ENCODE data around the gene SLC9A8.

SLC9A8 gene

DNA sequence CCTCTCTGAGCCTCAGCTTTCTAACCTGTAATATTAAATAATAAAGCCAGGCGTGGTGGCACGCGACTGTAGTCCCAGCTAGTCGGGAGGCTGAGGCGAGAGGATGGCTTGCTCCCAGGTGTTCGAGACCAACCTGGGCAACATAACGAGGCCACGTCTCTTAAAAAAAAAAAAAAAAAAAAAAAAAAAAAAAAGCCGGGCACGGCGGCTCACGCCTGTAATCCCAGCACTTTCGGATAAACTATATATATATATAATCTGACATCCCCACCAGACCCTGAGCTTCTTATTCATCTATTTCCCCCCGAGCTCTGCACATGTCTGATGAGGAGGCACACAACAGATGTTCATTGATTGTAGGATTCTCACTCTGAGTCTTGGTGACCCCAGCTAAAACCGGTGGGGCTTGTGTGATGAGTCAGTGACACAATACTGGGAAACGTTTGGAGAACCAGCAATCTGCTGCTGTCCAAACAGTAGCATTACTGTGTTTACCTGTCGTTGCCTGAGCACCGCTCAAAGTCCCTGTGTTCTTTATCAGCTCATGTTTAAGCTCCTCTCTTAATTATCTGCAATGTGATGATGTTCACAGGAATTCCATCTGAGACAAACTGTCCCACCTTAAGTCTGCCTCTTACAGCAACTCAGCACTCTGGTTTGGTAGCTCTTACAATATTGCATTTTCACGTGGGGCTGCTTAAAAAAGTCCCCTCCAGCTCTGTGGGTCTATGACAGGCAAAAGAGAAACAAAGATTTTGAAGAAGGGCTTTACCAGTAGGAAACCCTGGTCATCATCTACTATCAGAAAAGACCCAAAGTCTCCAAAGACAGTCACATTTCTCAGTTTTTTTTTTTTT lies 103.7 kb downstream of the SLC9A8 start:
- TF ChIP-seq, protein P1, sequence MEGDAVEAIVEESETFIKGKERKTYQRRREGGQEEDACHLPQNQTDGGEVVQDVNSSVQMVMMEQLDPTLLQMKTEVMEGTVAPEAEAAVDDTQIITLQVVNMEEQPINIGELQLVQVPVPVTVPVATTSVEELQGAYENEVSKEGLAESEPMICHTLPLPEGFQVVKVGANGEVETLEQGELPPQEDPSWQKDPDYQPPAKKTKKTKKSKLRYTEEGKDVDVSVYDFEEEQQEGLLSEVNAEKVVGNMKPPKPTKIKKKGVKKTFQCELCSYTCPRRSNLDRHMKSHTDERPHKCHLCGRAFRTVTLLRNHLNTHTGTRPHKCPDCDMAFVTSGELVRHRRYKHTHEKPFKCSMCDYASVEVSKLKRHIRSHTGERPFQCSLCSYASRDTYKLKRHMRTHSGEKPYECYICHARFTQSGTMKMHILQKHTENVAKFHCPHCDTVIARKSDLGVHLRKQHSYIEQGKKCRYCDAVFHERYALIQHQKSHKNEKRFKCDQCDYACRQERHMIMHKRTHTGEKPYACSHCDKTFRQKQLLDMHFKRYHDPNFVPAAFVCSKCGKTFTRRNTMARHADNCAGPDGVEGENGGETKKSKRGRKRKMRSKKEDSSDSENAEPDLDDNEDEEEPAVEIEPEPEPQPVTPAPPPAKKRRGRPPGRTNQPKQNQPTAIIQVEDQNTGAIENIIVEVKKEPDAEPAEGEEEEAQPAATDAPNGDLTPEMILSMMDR (IDR thresholded peaks at IDR 0.05; ENCODE audit: low read depth, low read length) = no peak
- DNase-seq (ENCODE audit: low read depth in 2 of 2) = peak in 1 of 2 donors; percentile 52
- H3K4me3 ChIP-seq (replicated peaks in 1 of 2; ENCODE audit: low read depth in 2 of 2, low read length in 2 of 2) = peak overlapping the region; percentile 76 to 97

DNA sequence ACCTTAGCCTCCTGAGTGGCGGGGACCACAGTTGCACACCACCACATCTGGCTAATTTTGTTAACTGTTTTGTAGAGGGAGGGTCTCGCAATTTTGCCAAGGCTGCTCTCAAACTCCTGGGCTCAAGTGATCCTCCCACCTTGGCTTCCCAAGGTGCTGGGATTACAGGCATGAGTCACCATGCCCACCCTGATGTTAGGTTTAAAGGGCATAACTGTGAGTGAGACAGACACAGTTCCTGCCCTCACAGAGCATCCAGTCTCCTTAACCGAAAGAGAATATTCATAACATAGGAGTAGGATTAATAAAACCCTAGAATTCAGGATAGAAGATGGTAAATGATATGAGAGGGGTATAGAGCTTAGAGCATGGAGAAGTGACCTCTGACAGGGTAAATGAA lies 105.8 kb downstream of the SLC9A8 start:
- no peak for DNase-seq (ENCODE audit: low read depth in 2 of 2)
- TF ChIP-seq, protein P1 (IDR thresholded peaks at IDR 0.05; ENCODE audit: low read depth, low read length) = no peak
- no peak overlapping the region for H3K4me3 ChIP-seq (replicated peaks in 1 of 2; ENCODE audit: low read depth in 2 of 2, low read length in 2 of 2)

DNA sequence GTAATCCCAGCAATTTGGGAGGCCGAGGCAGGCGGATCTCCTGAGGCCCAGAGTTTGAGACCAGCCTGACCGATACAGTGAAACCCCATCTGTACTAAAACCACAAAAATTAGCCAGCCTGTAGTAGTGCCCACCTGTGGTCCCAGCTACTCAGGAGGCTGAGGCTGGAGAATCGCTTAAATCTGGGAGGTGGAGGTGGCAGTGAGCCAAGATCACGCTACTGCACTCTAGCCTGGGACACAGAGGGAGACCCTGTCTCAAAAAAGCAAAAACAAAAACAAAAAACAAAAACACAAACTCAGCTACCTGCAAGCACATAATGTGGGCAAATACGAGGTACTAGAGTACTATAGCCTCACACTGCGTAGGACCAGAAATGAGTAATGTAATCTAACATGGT lies 106.4 kb downstream of the SLC9A8 start:
- DNase-seq (ENCODE audit: low read depth in 2 of 2) = no peak
- TF ChIP-seq, protein P1 (IDR thresholded peaks at IDR 0.05; ENCODE audit: low read depth, low read length) = no peak
- H3K4me3 ChIP-seq (replicated peaks in 1 of 2; ENCODE audit: low read depth in 2 of 2, low read length in 2 of 2) = no peak overlapping the region

DNA sequence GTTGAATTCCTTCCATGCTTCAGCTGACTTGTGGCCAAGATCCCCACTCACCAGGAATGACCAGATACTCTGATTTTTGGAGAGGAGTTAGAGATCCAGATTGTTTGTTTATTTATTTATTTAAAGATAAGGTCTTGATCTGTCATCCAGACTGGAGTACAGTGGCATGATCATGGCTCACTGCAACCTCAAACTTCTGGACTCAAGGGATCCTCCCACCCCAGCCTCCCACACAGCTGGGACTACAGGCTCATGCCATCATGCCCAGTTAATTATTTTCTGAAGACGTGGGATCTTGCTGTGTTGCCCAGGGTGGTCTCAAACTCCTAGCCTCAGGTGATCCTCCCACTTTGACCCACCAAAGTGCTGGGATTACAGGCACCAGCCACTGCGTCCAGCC lies 106.8 kb downstream of the SLC9A8 start:
- TF ChIP-seq, protein P1 (IDR thresholded peaks at IDR 0.05; ENCODE audit: low read depth, low read length) = no peak
- DNase-seq (ENCODE audit: low read depth in 2 of 2) = no peak

DNA sequence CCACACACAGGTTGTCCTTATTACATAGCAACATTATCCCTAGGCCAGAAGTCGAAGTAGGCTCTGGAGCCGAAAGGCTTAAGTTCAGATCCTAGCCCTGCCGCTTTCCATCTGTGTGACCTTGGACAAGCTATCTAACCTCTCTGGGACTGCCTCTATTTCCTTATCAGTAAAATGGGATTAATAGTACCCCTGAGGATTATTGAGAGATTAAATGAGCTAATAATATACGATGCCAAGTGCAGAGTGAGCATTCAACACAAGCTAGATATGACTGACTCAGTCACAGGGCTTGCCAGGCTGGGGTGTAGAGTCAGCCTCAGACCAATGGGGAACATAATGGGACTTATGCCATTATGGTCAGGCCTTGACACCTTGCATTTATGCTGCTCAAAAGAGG lies 111.6 kb downstream of the SLC9A8 start:
- TF ChIP-seq, protein P1 (IDR thresholded peaks at IDR 0.05; ENCODE audit: low read depth, low read length) = no peak
- DNase-seq (ENCODE audit: low read depth in 2 of 2) = no peak
- no peak overlapping the region for H3K4me3 ChIP-seq (replicated peaks in 1 of 2; ENCODE audit: low read depth in 2 of 2, low read length in 2 of 2)

More for the DNA sequence above, 106.8 kb downstream of the SLC9A8 start:
- no peak overlapping the region for H3K4me3 ChIP-seq (replicated peaks in 1 of 2; ENCODE audit: low read depth in 2 of 2, low read length in 2 of 2)

DNA sequence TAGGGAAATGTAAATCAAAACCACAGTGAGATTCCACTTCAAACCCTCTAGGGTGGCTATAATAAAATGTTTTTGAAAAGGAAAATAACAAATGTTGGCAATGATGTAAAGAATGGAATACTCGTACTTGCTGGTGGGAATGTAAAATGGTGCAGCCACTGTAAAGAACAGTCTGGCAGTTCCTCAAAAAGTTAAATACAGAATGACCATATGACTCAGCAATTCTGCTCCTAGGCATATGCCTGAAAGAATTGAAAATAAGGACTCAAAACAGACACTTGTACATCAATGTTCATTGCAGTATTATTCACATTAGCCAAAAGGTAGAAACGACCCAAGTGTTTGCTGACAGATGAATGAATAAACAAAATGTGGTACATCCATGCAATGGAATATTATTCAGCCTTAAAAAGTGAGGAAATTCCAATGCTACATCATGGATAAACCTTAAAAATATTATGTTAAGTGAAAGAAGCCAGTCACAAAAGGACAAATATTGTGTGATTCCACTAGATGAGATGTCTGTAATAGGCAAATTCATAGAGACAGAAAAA lies 113.3 kb downstream of the SLC9A8 start:
- TF ChIP-seq, protein P1 (IDR thresholded peaks at IDR 0.05; ENCODE audit: low read depth, low read length) = no peak
- no peak for DNase-seq (ENCODE audit: low read depth in 2 of 2)
- no peak overlapping the region for H3K4me3 ChIP-seq (replicated peaks in 1 of 2; ENCODE audit: low read depth in 2 of 2, low read length in 2 of 2)

All from cardiac fibroblast (primary cell).